ENCODE results near the gene SPPL3.

SPPL3 gene

DNA sequence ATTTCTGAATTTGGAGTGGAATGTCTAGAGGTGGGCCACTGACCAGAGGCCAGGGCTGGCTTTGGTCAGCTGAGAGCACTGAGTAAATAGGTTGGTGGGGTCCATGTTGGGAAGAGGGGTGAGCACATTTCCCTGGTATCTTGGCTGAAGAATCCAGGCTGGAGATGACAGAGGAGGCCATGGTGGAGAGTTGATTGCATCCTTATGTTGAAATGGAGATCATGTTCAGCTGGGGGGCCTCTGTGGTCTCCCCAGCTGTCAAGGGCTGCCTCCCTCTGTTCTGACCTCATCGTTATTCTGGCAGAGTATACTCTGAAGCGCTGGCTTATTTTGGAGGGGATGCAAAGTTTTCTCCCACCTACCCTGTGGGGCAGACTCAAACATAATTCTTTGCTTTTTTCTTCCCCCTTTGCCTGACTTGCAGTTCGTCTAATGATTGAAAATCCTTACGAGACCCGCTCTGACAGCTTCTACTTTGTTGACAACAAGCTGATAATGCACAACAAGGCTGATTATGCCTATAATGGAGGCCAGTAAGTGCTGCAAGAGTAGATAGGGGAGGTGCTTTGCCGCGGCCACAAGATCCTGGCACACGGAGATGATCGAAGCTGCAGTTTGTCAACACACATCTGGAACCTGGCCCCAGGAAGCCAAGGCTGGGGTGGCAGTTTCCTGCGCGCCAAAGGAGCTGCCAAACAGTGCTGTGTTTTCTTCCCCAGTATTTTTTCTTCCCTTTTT, 184.5 kb downstream of the SPPL3 start:
- no peak for DNase-seq

DNA sequence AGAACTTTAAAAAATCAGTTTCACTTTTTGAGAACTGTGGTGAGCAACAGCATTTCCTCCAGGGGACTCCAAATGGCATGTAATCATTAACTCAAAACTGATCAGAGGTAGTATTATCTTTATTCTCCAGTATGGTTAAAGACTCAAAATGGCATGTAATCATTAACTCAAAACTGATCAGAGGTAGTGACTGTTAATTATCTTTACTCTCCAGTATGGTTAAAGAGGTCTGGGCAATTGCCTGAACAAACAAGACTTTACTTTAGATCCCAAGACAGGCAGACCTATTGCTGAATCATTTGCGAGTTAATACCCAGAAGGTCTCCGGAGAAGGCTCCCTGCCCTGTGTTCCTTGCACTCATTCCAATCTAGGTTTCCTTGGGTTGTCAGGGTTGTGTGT, 185.1 kb downstream of the SPPL3 start:
- DNase-seq: no peak

DNA sequence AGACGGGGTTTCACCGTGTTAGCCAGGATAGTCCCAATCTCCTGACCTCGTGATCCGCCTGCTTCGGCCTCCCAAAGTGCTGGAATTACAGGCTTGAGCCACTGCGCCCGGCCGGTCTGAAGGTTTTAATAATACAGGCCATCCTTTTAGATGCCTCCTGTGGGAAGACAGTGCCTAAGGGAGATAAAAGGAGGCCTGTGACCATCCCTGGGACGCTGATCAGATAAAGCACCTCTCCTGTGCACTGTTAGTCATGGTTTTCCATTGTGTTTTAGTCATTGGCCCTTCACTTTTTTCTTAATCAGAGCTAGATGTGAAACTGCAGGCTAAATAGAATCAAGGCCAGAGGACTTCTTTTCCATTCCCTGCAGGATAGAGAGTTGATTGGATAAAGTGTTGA, 186.1 kb downstream of the SPPL3 start:
- DNase-seq: no peak

DNA sequence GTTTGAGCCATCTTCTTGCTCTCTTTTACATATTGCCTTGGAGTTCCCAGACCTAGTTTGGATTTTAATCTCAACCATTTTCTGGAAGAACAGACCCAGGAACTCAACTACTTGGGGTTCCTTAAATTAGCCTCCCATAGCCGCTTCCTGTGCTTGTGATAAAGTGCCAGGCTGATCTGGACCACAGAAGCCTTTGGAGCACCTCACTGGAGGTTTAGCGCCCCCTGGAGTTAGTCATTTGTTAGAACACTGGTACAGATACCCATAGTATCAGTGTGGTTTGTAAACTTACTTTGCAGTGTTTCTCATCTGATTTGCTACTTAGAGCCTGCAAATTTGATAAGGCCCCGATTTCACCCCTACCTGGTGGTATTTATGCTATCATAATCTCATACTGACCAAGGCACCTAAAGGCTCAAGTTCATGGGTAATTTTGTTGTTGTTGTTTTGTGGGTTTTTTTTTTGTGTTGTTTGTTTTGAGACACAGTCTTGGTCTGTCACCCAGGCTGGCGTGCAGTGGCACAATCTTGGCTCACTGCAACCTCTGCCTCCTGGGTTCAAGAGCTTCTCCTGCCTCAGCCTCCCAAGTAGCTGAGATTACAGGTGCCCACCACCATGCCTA, 190.2 kb downstream of the SPPL3 start:
- DNase-seq: peak; percentile 72

DNA sequence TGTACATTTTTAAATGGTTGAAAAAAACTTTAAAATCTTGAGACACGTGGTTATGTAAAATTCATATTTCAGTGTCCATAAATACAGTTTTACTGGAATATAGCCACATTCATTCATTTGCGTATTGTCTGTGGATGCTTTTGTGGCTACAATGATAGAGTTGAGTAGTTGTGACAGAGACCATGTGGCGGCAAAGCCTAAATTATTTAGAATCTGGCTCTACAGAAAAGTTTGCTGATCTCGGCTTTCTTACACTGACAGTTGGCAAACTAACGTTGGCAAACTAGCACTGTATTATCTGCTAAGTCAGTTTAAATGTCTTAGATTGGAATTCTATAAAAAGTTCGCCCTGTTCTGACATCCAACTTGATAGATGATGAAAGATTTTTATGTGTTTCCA, 191.5 kb downstream of the SPPL3 start:
- no peak for DNase-seq

Measured in CD4-positive, alpha-beta T cell treated with Interleukin-15 for 1 hour (primary cell).